Right atrium auricular region (tissue), 2 donors: Measurements from ENCODE around the gene RNF121. TPM values are rescaled to one million over a fixed set of nuclear protein-coding genes. Genes with fewer than 3 reads are reported as not detected.

Experiments used
- DNase-seq: peaks from one replicate; pipeline ENCODE4 v3.0.0-alpha.2; 2019; ENCODE audit warnings: low spot score
- H3K27ac ChIP-seq, 2 donors: fragments of 200-600 bp; sonication (generic); 1 replicate in 1 of 2; 2 replicates in 1 of 2; pipeline ENCODE4 v1.5.1; 2016 to 2019
- H3K27me3 ChIP-seq, 2 donors: fragments of 200-600 bp; sonication (generic); one replicate each; pipeline versions ENCODE4 v1.5.1 to v1.6.0; 2017 to 2019
- H3K36me3 ChIP-seq: fragments of 200-600 bp; sonication (generic); one replicate; pipeline ENCODE4 v1.5.1; 2016
- H3K4me1 ChIP-seq, 2 donors: fragments of 200-600 bp; sonication (generic); one replicate each; pipeline versions ENCODE4 v1.5.1 to v1.6.0; 2017 to 2019
- H3K4me3 ChIP-seq, 2 donors: fragments of 200-600 bp; sonication (generic); 1 replicate in 1 of 2; 2 replicates in 1 of 2; pipeline ENCODE4 v1.5.1; 2017 to 2019; ENCODE audit warnings: mild to moderate bottlenecking in 1 of 2, moderate library complexity in 1 of 2
- H3K9me3 ChIP-seq, 2 donors: fragments of 200-600 bp; sonication (generic); one replicate each; pipeline ENCODE4 v1.5.1; 2019
- total RNA-seq, 2 donors: library from RNA; depleted of rRNA; stranded (reverse); fragments of >200 nt; gene quantifications; one replicate each; pipeline ENCODE4 v1.1.0, GENCODE V29; 2016
- TF ChIP-seq, protein P1 (sequence below), 2 donors: fragments of 200-600 bp; sonication (generic); IDR thresholded peaks; one replicate each; pipeline ENCODE4 v1.5.1; 2019; ENCODE audit warnings: antibody characterized with exemption in 2 of 2

Gene RNF121
- total RNA-seq, 2 donors from 2014 or later: 21.6 to 25.8 TPM

DNA sequence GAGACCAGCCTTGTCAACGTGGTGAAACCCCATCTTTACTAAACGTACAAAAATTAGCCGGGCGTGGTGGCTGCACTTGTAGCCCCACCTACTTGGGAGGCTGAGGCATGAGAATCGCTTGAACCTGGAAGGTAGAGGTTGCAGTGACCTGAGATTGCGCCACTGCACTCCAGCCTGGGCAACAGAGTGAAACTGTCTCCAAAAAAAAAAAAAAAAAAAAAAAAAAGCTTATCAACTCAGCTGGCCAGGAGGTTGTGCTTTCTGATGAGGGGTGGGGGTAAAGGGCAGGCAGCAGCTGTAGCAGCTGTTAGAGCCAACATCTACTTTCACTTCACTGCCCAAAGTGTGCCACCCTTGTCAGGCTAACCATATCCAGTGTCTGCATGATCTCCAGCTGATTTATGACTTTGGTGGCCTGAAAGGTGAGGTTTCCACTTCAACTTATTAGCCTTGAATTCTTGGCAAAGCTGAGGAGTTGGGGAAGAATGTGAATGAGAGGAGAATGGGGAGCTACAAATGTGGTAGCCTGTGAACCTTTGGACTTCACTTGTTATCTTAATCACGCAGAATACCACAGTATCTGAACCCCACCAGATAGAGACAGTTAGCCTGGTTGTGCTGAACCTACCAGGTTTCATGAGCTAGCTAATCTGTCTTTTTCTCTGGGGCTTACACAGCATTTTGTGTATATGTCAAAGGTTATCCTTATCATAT is 19.6 kb downstream of the RNF121 start:
- Histone ChIP-seq H3K4me3 (no peak overlapping the region), H3K9me3 (no peaks in the 10 kb centered on the region), H3K27me3 (no peaks in the 10 kb centered on the region), H3K27ac (no peak overlapping the region), H3K36me3 (no peaks in the 10 kb centered on the region), H3K4me1 (peaks cover 0 to 19% of the 10 kb centered on the region in 2 donors)
- TF ChIP-seq, protein P1, sequence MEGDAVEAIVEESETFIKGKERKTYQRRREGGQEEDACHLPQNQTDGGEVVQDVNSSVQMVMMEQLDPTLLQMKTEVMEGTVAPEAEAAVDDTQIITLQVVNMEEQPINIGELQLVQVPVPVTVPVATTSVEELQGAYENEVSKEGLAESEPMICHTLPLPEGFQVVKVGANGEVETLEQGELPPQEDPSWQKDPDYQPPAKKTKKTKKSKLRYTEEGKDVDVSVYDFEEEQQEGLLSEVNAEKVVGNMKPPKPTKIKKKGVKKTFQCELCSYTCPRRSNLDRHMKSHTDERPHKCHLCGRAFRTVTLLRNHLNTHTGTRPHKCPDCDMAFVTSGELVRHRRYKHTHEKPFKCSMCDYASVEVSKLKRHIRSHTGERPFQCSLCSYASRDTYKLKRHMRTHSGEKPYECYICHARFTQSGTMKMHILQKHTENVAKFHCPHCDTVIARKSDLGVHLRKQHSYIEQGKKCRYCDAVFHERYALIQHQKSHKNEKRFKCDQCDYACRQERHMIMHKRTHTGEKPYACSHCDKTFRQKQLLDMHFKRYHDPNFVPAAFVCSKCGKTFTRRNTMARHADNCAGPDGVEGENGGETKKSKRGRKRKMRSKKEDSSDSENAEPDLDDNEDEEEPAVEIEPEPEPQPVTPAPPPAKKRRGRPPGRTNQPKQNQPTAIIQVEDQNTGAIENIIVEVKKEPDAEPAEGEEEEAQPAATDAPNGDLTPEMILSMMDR (IDR thresholded peaks at IDR 0.05): no peak
- no peak for DNase-seq

DNA sequence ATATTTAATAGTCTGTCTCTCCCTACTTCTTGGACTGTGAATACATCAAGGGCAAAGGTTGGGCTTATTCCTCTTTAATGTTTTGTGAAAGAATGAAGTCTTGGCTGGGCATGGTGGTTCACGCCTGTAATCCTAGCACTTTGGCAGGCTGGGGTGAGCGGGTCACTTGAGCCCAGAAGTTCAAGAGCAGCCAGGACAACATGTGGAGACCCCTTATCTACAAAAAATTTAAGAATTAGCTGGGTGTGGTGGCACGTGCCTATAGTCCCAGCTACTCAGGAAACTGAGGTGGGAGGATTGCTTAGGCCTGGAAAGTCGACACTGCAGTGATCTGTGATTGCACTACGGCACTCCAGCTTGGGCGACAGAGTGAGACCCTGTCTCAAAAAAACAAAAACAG is 20.2 kb downstream of the RNF121 start:
- no peaks in the 10 kb centered on the region for H3K9me3 ChIP-seq
- no peak overlapping the region for H3K4me3 ChIP-seq
- H3K36me3 ChIP-seq: no peaks in the 10 kb centered on the region
- TF ChIP-seq, protein P1 (IDR thresholded peaks at IDR 0.05): no peak
- peaks cover 0 to 19% of the 10 kb centered on the region in 2 donors for H3K4me1 ChIP-seq
- H3K27me3 ChIP-seq: no peaks in the 10 kb centered on the region
- no peak overlapping the region for H3K27ac ChIP-seq
- DNase-seq: no peak

DNA sequence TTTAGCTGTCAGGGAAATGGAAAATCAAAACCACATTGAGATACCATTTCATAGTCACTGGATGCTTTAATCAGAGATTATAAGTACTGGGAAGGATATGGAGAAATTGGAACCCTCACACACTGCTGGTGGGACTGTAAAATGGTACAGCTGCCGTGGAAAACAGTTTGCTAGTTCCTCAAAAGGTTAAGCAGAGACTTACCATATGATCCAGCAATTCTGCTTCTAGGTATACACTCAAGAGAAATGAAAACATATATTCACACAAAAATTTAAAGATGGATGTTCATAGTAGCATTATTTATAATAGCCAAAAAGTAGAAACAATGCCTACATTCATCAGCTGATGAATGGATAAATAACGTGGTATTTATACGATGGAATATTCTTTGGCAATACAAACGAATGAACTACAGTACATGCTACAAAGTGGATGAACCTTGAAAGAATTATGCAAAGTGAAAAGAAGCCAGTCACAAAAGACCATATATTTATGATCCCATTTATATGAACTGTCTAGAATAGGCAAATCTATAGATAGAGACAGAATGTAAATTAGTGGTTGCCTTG is 23.0 kb downstream of the RNF121 start:
- Histone ChIP-seq H3K27me3 (no peaks in the 10 kb centered on the region), H3K36me3 (no peaks in the 10 kb centered on the region), H3K4me3 (no peak overlapping the region), H3K27ac (no peak overlapping the region), H3K9me3 (no peaks in the 10 kb centered on the region), H3K4me1 (peaks cover 0 to 12% of the 10 kb centered on the region in 2 donors)
- TF ChIP-seq, protein P1 (IDR thresholded peaks at IDR 0.05): no peak
- DNase-seq: no peak

DNA sequence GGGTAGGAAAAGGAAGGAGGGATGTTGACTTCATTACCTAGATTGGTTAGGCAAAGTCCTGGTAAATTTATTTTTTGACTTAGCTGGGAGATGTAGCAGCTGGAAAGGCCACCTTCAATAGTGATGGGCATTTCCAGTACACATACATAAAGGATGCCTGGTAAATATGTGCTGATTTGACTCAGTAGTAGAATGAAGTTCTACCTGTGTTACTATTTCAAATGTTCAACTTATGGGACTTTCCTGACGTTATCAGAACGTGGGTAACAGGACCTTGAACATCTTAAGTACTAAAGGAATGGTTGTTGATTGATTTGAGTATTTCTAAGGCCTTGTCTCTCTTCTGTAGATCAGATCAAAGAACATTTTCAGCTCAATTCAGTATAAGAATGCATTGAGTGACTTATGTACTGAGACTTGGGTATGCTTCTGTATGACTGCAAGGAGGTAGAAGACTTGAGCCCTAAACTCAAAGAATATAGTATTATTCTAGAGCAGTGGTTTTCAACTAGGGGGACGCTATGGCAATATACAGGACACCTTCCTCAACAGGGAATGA is 27.1 kb downstream of the RNF121 start:
- Histone ChIP-seq H3K9me3 (no peaks in the 10 kb centered on the region), H3K36me3 (peaks cover 13% of the 10 kb centered on the region), H3K27me3 (no peaks in the 10 kb centered on the region), H3K4me1 (no peaks in the 10 kb centered on the region), H3K4me3 (no peak overlapping the region), H3K27ac (no peak overlapping the region)
- DNase-seq: no peak
- TF ChIP-seq, protein P1 (IDR thresholded peaks at IDR 0.05): no peak

DNA sequence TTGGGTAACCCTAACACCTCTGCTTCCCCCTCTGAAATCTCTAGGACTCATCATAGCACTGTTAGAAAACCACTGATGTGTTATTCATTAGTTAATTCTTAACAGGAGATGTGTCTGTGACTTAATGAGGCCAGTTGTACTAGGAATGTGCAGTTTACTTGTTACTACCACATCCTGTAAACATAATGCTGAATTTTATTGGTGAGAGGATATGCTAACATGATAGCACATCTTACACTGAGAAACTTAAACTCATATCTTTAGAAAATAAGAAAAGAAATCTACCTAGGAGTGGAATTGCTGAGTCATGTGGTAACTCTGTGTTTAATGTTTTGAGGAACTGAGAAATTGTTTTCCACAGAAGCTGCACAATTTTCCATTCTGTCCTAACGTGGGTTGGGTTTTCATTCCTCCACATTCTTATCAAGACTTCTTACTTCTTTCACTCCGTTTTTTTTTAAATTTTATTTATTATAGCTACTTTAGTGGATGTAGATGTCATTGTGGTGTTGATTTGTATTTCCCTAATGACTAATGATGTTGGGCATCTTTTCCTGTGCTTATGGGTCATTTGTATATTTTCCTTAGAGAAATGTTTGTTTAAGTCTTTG is 33.7 kb downstream of the RNF121 start:
- Histone ChIP-seq H3K4me3 (no peak overlapping the region), H3K27me3 (no peaks in the 10 kb centered on the region), H3K9me3 (peaks cover 0 to 4% of the 10 kb centered on the region in 2 donors), H3K36me3 (peaks cover 31% of the 10 kb centered on the region), H3K4me1 (no peaks in the 10 kb centered on the region), H3K27ac (no peak overlapping the region)
- TF ChIP-seq, protein P1 (IDR thresholded peaks at IDR 0.05): no peak
- no peak for DNase-seq
